ENCODE measurements around the gene APOO. TPM values are rescaled to one million over a fixed set of nuclear protein-coding genes. Genes with fewer than 3 reads are reported as not detected.
A peak's percentile ranks its signal among the peaks of the same experiment; 100 is the strongest.

The APOO gene
- total RNA-seq, 4 donors from 2014 or later, result 2.7 to 31.7 (median 13.9) TPM

DNA sequence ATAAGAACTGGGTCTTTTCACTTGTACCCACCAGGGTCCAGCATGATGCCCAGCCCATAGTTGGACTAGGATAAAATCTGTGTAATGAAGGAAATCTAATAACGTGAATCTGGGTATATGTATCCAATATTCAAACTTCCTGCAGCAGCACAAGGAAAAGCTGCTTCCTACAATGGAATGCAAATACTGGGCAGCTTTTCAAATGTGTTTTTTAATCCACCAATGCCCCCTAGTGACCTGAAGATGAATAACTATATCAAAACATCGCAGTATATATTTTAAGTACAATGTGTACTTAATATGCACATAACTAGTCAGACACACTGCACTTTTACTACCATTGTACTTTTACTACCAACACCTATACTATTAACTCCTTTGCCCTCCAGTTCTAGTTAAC lies 5.3 kb downstream of the APOO start:
- H3K4me3 ChIP-seq (ENCODE audit: low read depth, poor library complexity, severe bottlenecking), result no peak overlapping the region
- TF ChIP-seq POLR2A (IDR thresholded peaks at IDR 0.05), result no peak
- TF ChIP-seq, protein P1, sequence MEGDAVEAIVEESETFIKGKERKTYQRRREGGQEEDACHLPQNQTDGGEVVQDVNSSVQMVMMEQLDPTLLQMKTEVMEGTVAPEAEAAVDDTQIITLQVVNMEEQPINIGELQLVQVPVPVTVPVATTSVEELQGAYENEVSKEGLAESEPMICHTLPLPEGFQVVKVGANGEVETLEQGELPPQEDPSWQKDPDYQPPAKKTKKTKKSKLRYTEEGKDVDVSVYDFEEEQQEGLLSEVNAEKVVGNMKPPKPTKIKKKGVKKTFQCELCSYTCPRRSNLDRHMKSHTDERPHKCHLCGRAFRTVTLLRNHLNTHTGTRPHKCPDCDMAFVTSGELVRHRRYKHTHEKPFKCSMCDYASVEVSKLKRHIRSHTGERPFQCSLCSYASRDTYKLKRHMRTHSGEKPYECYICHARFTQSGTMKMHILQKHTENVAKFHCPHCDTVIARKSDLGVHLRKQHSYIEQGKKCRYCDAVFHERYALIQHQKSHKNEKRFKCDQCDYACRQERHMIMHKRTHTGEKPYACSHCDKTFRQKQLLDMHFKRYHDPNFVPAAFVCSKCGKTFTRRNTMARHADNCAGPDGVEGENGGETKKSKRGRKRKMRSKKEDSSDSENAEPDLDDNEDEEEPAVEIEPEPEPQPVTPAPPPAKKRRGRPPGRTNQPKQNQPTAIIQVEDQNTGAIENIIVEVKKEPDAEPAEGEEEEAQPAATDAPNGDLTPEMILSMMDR (IDR thresholded peaks at IDR 0.05), result no peak
- no peak for DNase-seq (ENCODE audit: low spot score in 2 of 2)
- intact Hi-C loops (cut with DNase I; ENCODE audit: low total_unique reads), result loop anchor here (5.0 to 10.0 kb wide), 2 partner anchors 128 to 210 kb away; no protein-coding TSS in a partner anchor
- 0 to 5% methylated on average over 2 of the region's 2 CpGs for WGBS, 2 donors

- 27 to 56% methylated on average over 1 of the region's 1 CpG for WGBS, 2 donors
- TF ChIP-seq, protein P1 (IDR thresholded peaks at IDR 0.05), result no peak
- no peak for TF ChIP-seq POLR2A (IDR thresholded peaks at IDR 0.05)
- H3K4me3 ChIP-seq (ENCODE audit: low read depth, poor library complexity, severe bottlenecking), result no peak overlapping the region
- intact Hi-C loops (cut with DNase I; ENCODE audit: low total_unique reads), result loop anchor here (5.0 to 10.0 kb wide), 2 partner anchors 127 to 210 kb away; no protein-coding TSS in a partner anchor
- peak in 1 of 2 donors; percentile 35 for DNase-seq (ENCODE audit: low spot score in 2 of 2)
Measured at GRCh38 chrX:23901805-23902204, 5.9 kb downstream of the APOO start.

DNA sequence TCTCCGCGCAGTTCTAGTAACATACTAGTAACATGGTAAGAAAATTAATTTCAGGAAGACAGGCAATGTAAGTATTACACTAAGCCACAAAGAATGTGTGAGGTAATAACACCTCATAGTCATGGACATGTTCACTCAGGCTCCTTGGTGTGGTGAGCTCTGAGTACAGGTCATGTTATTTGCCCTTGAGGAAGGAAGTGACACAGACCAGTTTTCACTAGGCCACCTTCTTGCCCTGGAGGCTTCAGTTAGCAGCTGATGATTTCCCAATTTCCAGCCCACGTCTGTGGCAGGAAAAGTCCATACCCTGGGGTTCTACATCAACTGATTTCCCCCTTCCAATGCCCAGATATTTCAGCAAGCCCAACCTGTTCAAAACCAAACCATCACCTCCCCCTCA lies 6.7 kb downstream of the APOO start:
- no peak overlapping the region for H3K4me3 ChIP-seq (ENCODE audit: low read depth, poor library complexity, severe bottlenecking)
- intact Hi-C loops (cut with DNase I; ENCODE audit: low total_unique reads), result loop anchor here (5.0 to 10.0 kb wide), 2 partner anchors 126 to 209 kb away; no protein-coding TSS in a partner anchor
- TF ChIP-seq, protein P1 (IDR thresholded peaks at IDR 0.05), result no peak
- no peak for TF ChIP-seq POLR2A (IDR thresholded peaks at IDR 0.05)
- whole genome bisulfite sequencing, 2 donors, result 21 to 61% methylated on average over 3 of the region's 3 CpGs
- no peak for DNase-seq (ENCODE audit: low spot score in 2 of 2)

DNA sequence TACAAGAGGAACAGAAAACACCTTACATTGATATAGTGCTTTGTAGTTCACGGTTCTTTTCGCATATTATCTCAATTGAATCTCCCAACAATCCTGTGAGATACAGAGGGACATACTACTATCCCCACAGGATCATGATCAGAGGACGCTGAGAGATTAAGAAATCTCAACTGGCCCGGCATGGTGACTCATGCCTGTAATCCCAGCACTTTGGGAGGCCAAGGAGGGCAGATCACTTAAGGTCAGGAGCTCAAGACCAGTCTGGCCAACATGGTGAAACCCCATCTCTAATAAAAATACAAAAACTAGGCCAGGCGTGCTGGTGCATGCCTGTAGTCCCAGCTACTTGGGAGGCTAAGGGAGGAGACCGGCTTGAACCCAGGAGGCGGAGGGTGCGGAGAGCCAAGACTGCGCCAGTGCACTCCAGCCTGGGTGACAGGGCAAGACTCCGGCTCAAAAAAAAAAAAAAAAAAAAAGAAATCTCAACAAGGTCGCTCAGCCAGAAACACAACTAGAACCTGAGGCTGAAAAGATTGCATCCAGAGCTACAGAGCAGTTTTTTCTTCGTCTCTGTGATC lies 7.4 kb downstream of the APOO start:
- TF ChIP-seq POLR2A (IDR thresholded peaks at IDR 0.05), result no peak
- TF ChIP-seq, protein P1 (IDR thresholded peaks at IDR 0.05), result no peak
- no peak overlapping the region for H3K4me3 ChIP-seq (ENCODE audit: low read depth, poor library complexity, severe bottlenecking)
- WGBS, 2 donors, result 27 to 72% methylated on average over 12 of the region's 12 CpGs
- DNase-seq (ENCODE audit: low spot score in 2 of 2), result no peak
- intact Hi-C loops (cut with DNase I; ENCODE audit: low total_unique reads), result loop anchor here (5.0 to 10.0 kb wide), 2 partner anchors 126 to 208 kb away; no protein-coding TSS in a partner anchor

GRCh38 chrX:23898412-23898959 lies 9.3 kb downstream of the APOO start:
- H3K4me3 ChIP-seq (ENCODE audit: low read depth, poor library complexity, severe bottlenecking), result no peak overlapping the region
- 52 to 54% methylated on average over 3 of the region's 3 CpGs for WGBS, 2 donors
- intact Hi-C loops (cut with DNase I; ENCODE audit: low total_unique reads), result no loop called here
- DNase-seq (ENCODE audit: low spot score in 2 of 2), result no peak
- no peak for TF ChIP-seq POLR2A (IDR thresholded peaks at IDR 0.05)
- TF ChIP-seq, protein P1 (IDR thresholded peaks at IDR 0.05), result no peak
